GM19240 (cell line): Measurements from ENCODE around the gene CD63.

Experiments used
- DNase-seq: peaks from one replicate; pipeline ENCODE4 v3.0.0; 2011; ENCODE audit warnings: low spot score; ENCODE audit not compliant: insufficient read length

CD63 gene

DNA sequence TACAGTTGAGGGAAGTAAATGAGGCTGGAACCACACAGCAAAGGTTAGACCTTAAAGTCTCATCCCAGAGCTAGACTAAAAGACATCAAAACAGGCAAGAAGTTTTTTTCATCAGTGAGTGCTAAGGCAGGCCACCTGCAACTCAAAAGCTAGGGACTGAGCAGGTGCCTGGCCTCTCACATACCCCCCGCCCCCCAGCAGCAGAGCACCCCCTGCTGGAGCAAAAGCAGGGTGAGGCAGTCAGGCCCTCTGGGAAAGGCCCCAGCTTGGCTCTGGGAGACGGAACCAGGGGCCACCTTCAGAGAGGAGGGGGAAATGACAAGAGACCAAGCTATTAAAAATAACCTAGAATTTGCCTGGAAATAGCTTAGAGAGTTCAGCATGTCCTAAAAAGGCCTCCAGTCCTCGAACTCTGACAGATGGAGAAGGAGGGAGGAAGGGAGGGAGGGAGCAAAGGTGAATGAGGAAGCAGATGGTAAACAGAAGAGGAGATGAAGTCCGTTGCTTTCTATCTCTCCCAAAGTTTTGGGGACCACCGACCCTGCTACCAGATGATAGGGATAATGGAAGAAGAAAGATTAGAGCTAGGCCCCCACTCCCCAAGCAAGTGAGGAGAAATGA lies 22.9 kb downstream of the CD63 start:
- no peak for DNase-seq

GRCh38 chr12:55704824-55705718 lies 23.7 kb downstream of the CD63 start:
- DNase-seq, result no peak

DNA sequence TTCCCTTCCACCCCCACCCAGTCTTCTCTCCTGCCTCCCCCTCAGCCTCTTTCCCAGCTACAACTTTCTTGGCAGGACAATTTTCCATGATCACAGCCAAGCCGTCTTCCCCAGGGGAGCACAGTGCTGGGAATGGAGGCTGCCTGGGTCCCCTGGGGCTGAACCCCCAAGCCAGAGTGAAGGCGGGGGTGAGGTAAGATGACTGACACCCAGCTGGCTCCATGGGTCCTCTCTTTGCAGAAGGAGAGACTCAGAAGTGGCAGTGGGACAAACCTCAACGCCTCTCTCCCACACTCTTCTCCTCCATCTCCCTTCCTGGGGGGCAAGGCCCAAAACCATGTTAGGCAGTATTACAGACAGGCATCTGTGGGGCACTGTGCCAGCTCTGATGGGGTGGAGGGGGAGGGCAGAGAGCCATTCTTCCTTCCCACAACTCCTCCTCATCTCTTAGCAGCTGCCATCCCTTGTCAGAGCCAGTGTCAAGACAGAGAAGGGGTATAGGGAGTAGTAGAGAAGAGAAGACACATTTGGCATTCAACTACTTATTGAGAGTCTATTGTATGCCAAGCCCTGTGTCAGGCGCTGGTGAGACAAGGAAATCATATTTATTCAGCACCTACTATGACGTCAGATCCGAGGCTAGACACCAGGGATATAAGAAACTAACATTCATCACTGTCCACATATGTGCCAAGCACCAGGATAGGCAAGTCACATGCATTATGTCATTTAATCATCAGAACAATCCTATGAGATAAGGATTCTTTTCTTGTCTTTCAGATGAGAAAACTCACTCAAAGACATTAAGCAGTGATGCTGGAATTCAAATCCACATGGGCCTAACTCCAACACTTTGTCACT lies 24.7 kb downstream of the CD63 start:
- DNase-seq, result no peak

DNA sequence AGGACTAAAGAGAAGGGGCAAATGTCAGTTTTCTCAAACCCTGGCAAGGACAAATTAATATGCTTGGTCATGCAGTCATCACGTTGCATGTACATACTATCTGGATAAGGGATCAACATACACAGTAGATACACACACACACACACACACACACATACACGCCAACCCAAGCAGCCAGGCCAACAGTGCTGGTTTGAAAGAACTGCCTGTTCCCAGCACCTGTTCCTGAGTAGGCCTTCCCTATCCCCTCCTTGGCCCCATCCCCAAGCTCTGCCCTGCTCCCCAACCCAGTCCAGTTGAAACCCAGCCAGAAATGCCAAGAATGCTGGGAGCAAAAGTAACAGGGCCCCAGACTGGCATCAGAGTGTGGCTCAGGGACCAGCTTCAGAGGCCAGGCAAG lies 25.5 kb downstream of the CD63 start:
- no peak for DNase-seq

DNA sequence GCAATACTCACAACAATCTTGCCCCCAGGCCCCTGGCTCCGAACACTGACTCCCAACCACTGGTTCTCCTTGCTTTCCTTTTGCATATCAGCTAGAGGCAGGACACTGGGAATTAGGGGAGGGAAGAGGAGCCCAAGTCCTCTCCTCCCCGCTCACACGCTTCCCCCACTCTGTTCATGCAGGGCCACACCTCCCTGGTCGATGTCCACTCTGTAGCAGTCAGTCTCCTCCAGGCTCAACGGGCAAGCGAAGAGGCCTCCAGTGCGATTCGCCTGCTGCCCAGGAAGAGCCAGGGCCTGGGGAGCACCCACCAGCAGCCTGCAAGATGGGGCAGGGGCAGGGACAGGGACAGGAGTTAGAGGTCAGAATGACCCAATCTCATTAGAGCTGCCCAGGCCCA lies 25.9 kb downstream of the CD63 start:
- DNase-seq, result no peak

DNA sequence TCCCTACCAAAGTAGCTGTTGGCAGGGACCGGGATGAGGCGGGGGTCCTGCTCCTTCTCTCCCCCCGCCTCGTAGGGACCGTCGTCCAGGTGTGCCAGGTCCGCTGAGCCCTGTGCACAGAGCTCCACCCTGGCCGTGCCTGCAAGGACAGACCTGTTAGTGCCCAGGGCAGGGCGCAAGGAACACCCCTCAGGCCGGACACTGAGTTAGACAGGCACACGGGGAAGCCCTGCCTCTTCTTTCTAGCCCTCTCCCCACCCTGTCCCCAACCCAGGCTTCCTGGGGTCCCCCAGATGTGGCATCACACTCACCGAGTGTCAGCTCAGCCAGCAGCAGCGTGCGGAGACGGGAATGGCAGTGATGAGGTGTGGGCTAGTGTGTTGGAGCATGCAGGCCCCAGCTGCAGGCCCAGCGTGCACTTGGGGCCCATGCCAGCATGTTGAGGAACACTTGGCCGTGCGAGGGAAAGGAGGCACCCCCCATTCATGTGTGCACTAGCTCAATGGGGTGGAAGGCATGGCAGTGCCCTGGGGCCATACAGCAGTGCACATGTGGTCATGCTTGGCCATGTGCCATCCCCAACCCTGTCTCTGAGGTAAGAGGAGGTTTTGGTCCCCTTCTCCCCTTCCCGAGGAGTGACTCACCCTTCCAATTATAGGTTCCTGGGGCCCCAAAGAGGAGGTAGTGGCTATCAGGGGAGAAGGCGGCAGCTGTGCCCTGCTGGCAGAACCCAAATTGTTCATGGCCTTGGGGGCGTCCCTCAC lies 28.4 kb downstream of the CD63 start:
- DNase-seq, result no peak

- no peak for DNase-seq
Observed at GRCh38 chr12:55699471-55700055, 29.2 kb downstream of the CD63 start.

- DNase-seq, result no peak
Observed at GRCh38 chr12:55698965-55699364, 29.8 kb downstream of the CD63 start.

DNA sequence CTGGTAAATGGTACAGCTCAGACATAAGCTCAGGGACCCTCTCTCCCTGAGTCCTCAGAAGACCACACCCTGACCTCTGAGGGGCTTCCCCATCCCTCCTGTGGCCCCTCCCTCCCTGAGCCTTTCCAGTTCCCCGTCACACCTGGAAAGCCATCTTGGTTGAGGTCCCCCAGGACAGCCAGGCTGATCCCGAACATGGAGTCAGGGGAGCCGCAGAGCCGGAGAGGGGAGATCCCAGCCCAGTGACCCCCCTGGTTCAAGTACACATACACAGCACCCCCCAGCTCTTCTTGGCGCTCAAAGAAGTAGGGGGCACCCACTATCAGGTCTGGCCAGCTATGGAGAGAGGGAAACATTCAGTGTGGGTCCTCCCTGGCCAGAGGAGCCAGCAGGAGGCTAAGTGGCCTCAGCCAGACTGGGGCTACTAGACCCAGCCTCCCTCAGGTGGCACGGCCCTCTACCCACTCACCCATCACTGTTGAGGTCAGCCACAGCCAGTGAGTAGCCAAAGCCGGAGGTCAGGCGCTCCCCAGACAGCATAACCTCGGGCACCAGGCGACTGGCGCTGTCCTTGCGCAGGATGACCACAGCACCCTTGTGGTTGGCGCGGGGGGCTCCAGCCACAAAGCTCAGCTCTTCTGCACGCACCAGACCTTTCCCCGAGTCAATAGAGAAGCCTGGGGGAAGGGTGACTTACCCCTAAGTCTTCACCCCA lies 30.4 kb downstream of the CD63 start:
- no peak for DNase-seq

DNA sequence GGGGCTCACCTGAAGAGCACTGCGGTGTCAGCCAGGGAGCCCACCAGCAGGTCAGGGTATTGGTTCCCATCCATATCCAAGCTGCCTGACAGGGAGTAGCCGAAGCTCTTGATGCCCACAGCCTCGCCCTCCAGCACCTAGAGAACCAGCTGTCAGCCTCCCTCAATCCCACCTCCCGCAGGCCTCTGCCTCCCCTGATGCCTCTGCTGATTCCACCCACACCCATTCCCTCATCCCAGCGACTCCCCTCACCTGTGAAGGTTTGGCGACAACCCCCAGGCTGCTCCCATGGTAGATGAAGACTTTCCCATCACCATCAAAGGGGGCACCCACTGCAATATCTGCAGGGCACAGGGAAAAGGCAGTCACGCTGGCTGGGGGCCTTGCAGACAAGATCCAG lies 31.1 kb downstream of the CD63 start:
- no peak for DNase-seq

DNA sequence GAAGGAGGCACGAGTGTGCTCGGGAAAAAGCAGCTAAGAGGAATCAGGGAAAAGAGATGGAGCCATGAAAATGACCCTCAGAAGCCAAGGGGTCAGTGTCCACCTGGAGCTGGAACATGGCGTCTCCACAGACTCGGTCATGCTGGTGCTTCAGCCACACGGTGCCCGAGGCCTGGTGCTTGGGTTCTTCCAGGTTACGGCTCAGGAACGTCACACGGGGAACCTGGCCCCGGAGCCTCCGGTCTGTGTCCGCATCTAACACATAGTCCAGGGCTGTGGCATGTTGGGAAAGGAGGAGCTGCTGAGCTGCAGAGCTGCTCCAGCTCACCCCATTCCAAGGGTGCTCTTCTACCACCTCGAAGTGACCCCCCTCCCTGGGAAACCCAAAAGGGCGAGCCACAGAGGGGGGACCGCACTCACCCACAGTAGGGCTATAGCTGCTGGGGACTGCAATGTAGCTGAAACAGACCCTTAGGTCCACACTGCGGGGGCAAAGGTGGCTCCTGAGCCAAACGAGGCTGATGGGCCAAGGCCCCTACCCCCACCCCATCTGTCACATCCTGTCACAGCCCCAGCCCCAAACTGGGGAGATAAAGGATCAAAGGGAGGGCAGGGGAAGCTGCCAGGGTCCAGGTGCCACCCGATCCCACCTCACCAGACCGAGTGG lies 31.9 kb downstream of the CD63 start:
- no peak for DNase-seq

GRCh38 chr12:55696141-55696540 lies 32.7 kb downstream of the CD63 start:
- DNase-seq, result no peak

- no peak for DNase-seq
Observed at GRCh38 chr12:55695349-55695748, 33.5 kb downstream of the CD63 start.

GRCh38 chr12:55694651-55695050 lies 34.2 kb downstream of the CD63 start:
- DNase-seq, result no peak

DNA sequence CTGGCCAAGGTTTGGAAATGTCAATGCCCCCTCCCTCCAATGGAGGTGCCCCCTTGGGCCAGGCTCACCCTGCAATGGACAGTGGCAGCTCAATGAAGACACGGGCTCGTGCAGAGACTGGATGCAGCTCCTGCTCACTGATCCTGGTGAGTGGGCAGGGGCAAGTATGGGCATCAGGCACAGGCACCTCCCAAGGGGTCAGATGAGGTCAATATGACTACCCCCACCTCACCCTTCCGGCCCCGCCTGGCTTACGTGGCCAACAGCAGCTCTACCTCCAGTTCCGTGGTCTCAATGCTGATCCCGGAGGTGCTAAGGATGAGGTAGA lies 34.7 kb downstream of the CD63 start:
- DNase-seq, result no peak

- DNase-seq, result no peak
Observed at GRCh38 chr12:55693323-55694187, 35.3 kb downstream of the CD63 start.

DNA sequence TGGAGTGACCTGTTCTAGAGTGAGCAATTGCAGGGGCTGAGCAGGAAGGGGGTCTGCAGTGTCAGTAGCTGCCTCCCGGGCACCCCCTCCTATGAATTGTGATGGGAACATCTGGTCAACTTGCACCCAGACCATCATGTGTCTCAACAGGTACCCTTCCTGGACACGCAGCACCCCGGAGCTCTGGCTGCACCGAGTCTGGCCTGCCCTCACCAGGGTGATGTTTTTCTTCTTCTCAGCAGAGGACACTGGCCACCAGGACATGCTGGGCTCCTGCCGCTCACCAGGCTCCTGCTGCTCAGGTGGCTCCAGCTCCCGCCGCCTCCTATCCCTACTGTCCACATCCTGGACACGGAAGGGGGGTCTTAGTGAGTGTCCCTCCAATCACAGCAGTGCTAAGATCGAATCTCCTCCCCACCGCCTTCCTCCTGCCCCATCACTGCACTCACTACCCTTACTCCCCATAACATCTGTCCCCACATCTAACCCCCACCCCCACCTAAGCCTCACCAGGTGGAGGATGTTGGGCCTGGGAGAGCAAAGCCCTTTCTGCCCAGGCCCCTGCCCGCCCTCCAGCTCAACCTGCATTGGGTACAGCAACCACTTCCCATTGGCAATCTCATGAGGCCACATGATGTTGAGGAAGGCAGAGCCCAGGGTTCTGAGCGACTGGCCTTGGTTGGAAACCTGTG lies 36.0 kb downstream of the CD63 start:
- DNase-seq, result no peak
